ENCODE measurements around the gene CYB5RL.

DNA sequence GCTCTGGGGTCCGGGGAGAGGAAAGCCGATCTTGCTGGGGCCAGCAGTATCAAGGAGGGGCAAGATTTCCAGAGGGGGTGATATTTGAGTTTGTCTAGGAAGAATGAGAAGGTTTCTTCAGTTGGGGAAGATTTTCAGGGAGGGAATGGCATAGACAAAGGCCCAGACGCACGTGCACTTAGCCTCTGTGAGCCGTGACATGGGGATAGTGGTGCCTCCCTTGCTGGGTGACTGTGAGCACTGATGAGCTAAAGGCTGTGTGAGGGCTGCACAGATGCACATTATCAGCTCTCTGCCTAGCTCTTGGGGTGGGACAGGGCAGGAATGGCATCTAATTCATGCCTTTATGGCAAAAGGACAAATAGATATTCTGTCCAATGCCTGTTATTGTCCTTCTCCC lies 48.8 kb downstream of the CYB5RL start:
- TF ChIP-seq, protein P1, sequence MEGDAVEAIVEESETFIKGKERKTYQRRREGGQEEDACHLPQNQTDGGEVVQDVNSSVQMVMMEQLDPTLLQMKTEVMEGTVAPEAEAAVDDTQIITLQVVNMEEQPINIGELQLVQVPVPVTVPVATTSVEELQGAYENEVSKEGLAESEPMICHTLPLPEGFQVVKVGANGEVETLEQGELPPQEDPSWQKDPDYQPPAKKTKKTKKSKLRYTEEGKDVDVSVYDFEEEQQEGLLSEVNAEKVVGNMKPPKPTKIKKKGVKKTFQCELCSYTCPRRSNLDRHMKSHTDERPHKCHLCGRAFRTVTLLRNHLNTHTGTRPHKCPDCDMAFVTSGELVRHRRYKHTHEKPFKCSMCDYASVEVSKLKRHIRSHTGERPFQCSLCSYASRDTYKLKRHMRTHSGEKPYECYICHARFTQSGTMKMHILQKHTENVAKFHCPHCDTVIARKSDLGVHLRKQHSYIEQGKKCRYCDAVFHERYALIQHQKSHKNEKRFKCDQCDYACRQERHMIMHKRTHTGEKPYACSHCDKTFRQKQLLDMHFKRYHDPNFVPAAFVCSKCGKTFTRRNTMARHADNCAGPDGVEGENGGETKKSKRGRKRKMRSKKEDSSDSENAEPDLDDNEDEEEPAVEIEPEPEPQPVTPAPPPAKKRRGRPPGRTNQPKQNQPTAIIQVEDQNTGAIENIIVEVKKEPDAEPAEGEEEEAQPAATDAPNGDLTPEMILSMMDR (IDR thresholded peaks at IDR 0.05) = no peak
- TF ChIP-seq POLR2AphosphoS5 (IDR thresholded peaks at IDR 0.05) = no peak

All from sigmoid colon (tissue), 4 donors.